Panc1 (cell line): Measurements from ENCODE around the gene CAPNS1. TPM values are rescaled to one million over a fixed set of nuclear protein-coding genes. Genes with fewer than 3 reads are reported as not detected.

ENCODE experiments used
- ATAC-seq: fragments of 200-7000 bp; cut with Tn5 transposase; 2 replicates; pipeline ENCODE4 v1.9.1; 2020; ENCODE audit warnings: mild to moderate bottlenecking, moderate library complexity
- BruUV-seq: library from RNA; stranded (reverse); fragments of 400-500 nt; replicated peaks from 2 replicates; lab custom pipeline; 2021; lab: Mats Ljungman, UMichigan
- CTCF ChIA-PET: fragments of 300-600 bp; sonication (Branson Sonifier 250); formaldehyde crosslinking; loops from one replicate; lab custom pipeline; 2022; ENCODE audit warnings: antibody characterized with exemption; lab: Charles Lee
- POLR2A ChIA-PET: fragments of 300-600 bp; sonication (Branson Sonifier 250); formaldehyde crosslinking; loops from one replicate; lab custom pipeline; 2022; ENCODE audit warnings: antibody characterized with exemption; lab: Charles Lee
- DNase-seq: peaks from one replicate; pipeline ENCODE4 v3.0.0-alpha.2; 2010; ENCODE audit warnings: low read depth, low spot score
- H3K27ac ChIP-seq: 2 replicates; pipeline ENCODE4 v1.5.1; 2011; ENCODE audit warnings: mild to moderate bottlenecking, low read length, inconsistent platforms
- H3K27me3 ChIP-seq: fragments of 200-500 bp; sonication (Bioruptor generic); 2 replicates; pipeline ENCODE4 v1.6.0; 2014; ENCODE audit warnings: low read length, inconsistent platforms; ENCODE audit not compliant: control insufficient read depth, insufficient read depth
- H3K36me3 ChIP-seq: fragments of 200-500 bp; sonication (Bioruptor generic); 2 replicates; pipeline ENCODE4 v1.5.1; 2014; ENCODE audit warnings: inconsistent platforms, mild to moderate bottlenecking, low read length, moderate library complexity; ENCODE audit not compliant: control insufficient read depth, insufficient read depth
- H3K4me1 ChIP-seq: 2 replicates; pipeline ENCODE4 v1.5.1; 2011; ENCODE audit warnings: inconsistent platforms, mild to moderate bottlenecking, low read length, moderate library complexity; ENCODE audit not compliant: control insufficient read depth, insufficient read depth
- H3K4me3 ChIP-seq, 2 experiments: 2 replicates each; pipeline ENCODE4 v1.5.1; 2011 to 2012; ENCODE audit warnings: low read depth in 2 of 2, low read length in 2 of 2, mild to moderate bottlenecking in 2 of 2, inconsistent platforms in 1 of 2, moderate library complexity in 1 of 2
- H3K9me3 ChIP-seq: fragments of 200-500 bp; sonication (Bioruptor generic); 2 replicates; pipeline ENCODE4 v1.5.1; 2014; ENCODE audit warnings: low read depth, mild to moderate bottlenecking, inconsistent platforms, low read length, moderate library complexity; ENCODE audit not compliant: control insufficient read depth, insufficient read depth
- CTCF ChIP-seq: fragments of 450-650 bp; IDR thresholded peaks from 2 replicates; pipeline ENCODE4 v1.5.1; 2017; ENCODE audit warnings: mild to moderate bottlenecking
- POLR2AphosphoS5 ChIP-seq: IDR thresholded peaks from 2 replicates; pipeline ENCODE4 v1.6.1; 2012; ENCODE audit warnings: mild to moderate bottlenecking, low read depth, low read length, moderate library complexity
- REST ChIP-seq, 2 experiments: IDR thresholded peaks; 2 replicates each; pipeline ENCODE4 v1.6.1; 2011 to 2012; ENCODE audit warnings: low read depth in 2 of 2, control low read depth in 1 of 2, low read length in 1 of 2, mild to moderate bottlenecking in 1 of 2, moderate library complexity in 1 of 2; ENCODE audit not compliant: insufficient read depth in 1 of 2
- SIN3A ChIP-seq: IDR thresholded peaks from 2 replicates; pipeline ENCODE4 v1.6.1; 2012; ENCODE audit warnings: low read depth, mild to moderate bottlenecking, low read length, moderate library complexity, borderline replicate concordance; ENCODE audit not compliant: insufficient read depth
- TCF7L2 ChIP-seq: IDR thresholded peaks from 2 replicates; pipeline ENCODE4 v1.6.1; 2011; ENCODE audit warnings: mild to moderate bottlenecking, low read depth, low read length, inconsistent platforms
- in situ Hi-C: cut with HindIII; loops from 2 replicates; pipeline ENCODE4 v1.10.0; 2016; ENCODE audit warnings: low sequenced_read_pairs, low pct_unique_long_range_greater_than_20kb
- intact Hi-C: fragments of 100-400 bp; cut with micrococcal nuclease; formaldehyde crosslinking; loops from one replicate; pipeline ENCODE4 v1.10.0; 2022; ENCODE audit not compliant: unreplicated experiment
- total RNA-seq: library from RNA; stranded (reverse); gene quantifications from one replicate; pipeline ENCODE4 v1.2.1, GENCODE V29; 2021; ENCODE audit not compliant: unreplicated experiment

The CAPNS1 gene
- total RNA-seq, 1 experiment from 2014 or later = 1,158 TPM

GRCh38 chr19:36151144-36152018 is 11.5 kb downstream of the CAPNS1 start:
- intact Hi-C loops (no loop called here), in situ Hi-C loops (no loop called here)
- H3K36me3 ChIP-seq = no peaks in the 10 kb centered on the region
- BruUV-seq = no TSS peak
- H3K27me3 ChIP-seq = no peaks in the 10 kb centered on the region
- no peak overlapping the region for H3K4me3 ChIP-seq
- DNase-seq = no peak
- TF ChIP-seq REST (IDR thresholded peaks at IDR 0.05; ENCODE audit: insufficient read depth in 1 of 2, low read depth in 2 of 2, low read length in 1 of 2) (no peak), SIN3A (no peak), CTCF (no peak), POLR2AphosphoS5 (no peak), TCF7L2 (no peak)
- ChIA-PET CTCF (no interaction called here), POLR2A (interaction anchor here (0.6 kb wide), 1 partner anchor 21 kb away, joined by 3 read pairs; no protein-coding TSS in a partner anchor)
- ATAC-seq = peak; percentile 44
- no peaks in the 10 kb centered on the region for H3K4me1 ChIP-seq
- H3K27ac ChIP-seq = no peak overlapping the region
- H3K9me3 ChIP-seq = no peaks in the 10 kb centered on the region

GRCh38 chr19:36152019-36152351 is 12.1 kb downstream of the CAPNS1 start:
- H3K9me3 ChIP-seq = no peaks in the 10 kb centered on the region
- TF ChIP-seq SIN3A = no peak
- peak; percentile 43; the same call in 1 of the 2 replicates for TF ChIP-seq POLR2AphosphoS5
- no peaks in the 10 kb centered on the region for H3K27me3 ChIP-seq
- H3K4me3 ChIP-seq = no peak overlapping the region
- intact Hi-C loops = no loop called here
- H3K4me1 ChIP-seq = no peaks in the 10 kb centered on the region
- ChIA-PET POLR2A (interaction anchor here (0.6 kb wide), 1 partner anchor 21 kb away, joined by 3 read pairs; no protein-coding TSS in a partner anchor), CTCF (no interaction called here)
- DNase-seq (no peak), ATAC-seq (0 out of 2 replicates have a peak, but pooled peaks have one; percentile 3)
- H3K27ac ChIP-seq = no peak overlapping the region
- in situ Hi-C loops = no loop called here
- H3K36me3 ChIP-seq = no peaks in the 10 kb centered on the region
- no TSS peak for BruUV-seq
